ENCODE data around the gene CAMKV.

DNA sequence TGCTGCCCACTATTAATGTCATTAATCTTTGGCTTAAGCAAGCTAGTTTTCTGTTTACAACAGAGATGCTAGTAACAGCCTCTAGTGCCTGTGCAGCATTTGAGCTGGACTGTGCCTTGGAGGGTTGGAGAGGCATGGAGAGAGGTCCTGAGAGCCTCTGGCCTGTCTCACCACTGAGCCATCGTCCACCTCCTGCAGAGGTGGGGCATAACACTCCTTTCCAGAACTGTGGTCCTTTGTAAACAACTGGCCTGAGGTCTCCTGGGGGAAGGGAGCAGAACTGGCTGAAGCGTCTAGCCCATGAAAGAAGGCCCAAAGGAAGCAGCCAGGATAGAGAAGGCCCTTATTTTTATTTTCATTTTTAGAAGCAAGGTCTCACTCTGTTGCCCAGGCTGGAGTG lies 10.0 kb upstream of the CAMKV start:
- TF ChIP-seq GTF2I (CRISPR knock-in tag; conservative IDR thresholded peaks at IDR 0.05) (no peak), CTCF (IDR thresholded peaks at IDR 0.05) (no peak), ATF3 (CRISPR knock-in tag; conservative IDR thresholded peaks at IDR 0.05) (no peak), RELA (CRISPR knock-in tag; IDR thresholded peaks at IDR 0.05; ENCODE audit: borderline replicate concordance) (no peak), CBFB (CRISPR knock-in tag; IDR thresholded peaks at IDR 0.05; ENCODE audit: low read depth) (no peak), TEAD4 (CRISPR knock-in tag; IDR thresholded peaks at IDR 0.05) (no peak)
